PFSK-1 (cell line): ENCODE results near the gene ACIN1.

Experiments
- FOXP2 ChIP-seq: optimal IDR thresholded peaks from 2 replicates; pipeline ENCODE3; 2011; ENCODE audit warnings: borderline replicate concordance, control low read depth, inconsistent platforms; ENCODE audit not compliant: insufficient read depth; ENCODE audit errors: extremely low read length, extremely low read depth
- POLR2AphosphoS5 ChIP-seq: IDR thresholded peaks from 2 replicates; pipeline ENCODE4 v1.6.1; 2012; ENCODE audit warnings: low read depth, mild to moderate bottlenecking, control low read depth, low read length, moderate library complexity
- SIN3A ChIP-seq: IDR thresholded peaks from 2 replicates; pipeline ENCODE4 v1.6.1; 2012; ENCODE audit warnings: mild to moderate bottlenecking, low read length, moderate library complexity, borderline replicate concordance; ENCODE audit not compliant: insufficient read depth
- TAF1 ChIP-seq: IDR thresholded peaks from 2 replicates; pipeline ENCODE4 v1.6.1; 2012; ENCODE audit warnings: low read length, control low read depth, borderline replicate concordance; ENCODE audit not compliant: insufficient read depth
- TF ChIP-seq, protein P1 (sequence below), 2 experiments: IDR thresholded peaks; 2 replicates each; pipeline versions ENCODE4 v1.6.1 to v1.8.0; 2011 to 2012; ENCODE audit warnings: low read depth in 2 of 2, low read length in 2 of 2, control low read depth in 1 of 2, inconsistent platforms in 1 of 2, mild to moderate bottlenecking in 1 of 2, moderate library complexity in 1 of 2; ENCODE audit not compliant: insufficient read depth in 1 of 2

Gene ACIN1

DNA sequence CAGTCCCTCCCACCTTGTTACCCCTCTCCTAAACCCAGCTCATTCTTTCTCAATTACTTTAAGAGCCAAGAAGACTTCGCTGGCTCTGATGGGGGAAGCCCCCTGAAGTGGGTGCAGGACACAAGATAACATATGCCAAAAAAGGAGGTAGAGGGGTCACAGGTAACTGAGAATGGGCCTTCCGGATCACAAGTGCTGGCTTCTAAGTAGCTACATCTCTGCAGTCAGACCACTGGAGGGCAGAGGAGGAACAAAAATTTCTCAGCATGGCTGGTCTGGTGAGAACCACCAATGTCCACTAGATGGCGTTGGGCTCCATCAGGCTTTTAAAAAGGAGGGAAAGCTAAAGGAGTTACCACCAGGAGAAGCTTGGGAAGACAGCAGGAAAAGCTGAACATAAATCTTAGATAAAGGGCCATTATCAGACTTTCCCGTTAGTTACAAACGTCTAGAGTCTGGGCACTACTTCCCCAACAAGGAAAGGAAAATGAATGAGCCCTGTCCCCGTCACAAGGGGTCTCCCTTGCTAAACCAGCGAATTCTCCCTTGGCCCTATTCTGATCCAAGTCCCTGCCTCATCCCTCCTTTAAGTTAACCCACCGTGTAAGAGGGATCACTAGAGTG lies 26.0 kb downstream of the ACIN1 start:
- TF ChIP-seq SIN3A (no peak), TAF1 (no peak), FOXP2 (no peak), POLR2AphosphoS5 (no peak)
- TF ChIP-seq, protein P1, sequence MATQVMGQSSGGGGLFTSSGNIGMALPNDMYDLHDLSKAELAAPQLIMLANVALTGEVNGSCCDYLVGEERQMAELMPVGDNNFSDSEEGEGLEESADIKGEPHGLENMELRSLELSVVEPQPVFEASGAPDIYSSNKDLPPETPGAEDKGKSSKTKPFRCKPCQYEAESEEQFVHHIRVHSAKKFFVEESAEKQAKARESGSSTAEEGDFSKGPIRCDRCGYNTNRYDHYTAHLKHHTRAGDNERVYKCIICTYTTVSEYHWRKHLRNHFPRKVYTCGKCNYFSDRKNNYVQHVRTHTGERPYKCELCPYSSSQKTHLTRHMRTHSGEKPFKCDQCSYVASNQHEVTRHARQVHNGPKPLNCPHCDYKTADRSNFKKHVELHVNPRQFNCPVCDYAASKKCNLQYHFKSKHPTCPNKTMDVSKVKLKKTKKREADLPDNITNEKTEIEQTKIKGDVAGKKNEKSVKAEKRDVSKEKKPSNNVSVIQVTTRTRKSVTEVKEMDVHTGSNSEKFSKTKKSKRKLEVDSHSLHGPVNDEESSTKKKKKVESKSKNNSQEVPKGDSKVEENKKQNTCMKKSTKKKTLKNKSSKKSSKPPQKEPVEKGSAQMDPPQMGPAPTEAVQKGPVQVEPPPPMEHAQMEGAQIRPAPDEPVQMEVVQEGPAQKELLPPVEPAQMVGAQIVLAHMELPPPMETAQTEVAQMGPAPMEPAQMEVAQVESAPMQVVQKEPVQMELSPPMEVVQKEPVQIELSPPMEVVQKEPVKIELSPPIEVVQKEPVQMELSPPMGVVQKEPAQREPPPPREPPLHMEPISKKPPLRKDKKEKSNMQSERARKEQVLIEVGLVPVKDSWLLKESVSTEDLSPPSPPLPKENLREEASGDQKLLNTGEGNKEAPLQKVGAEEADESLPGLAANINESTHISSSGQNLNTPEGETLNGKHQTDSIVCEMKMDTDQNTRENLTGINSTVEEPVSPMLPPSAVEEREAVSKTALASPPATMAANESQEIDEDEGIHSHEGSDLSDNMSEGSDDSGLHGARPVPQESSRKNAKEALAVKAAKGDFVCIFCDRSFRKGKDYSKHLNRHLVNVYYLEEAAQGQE (IDR thresholded peaks at IDR 0.05; ENCODE audit: insufficient read depth in 1 of 2, low read depth in 2 of 2, low read length in 2 of 2) = no peak

DNA sequence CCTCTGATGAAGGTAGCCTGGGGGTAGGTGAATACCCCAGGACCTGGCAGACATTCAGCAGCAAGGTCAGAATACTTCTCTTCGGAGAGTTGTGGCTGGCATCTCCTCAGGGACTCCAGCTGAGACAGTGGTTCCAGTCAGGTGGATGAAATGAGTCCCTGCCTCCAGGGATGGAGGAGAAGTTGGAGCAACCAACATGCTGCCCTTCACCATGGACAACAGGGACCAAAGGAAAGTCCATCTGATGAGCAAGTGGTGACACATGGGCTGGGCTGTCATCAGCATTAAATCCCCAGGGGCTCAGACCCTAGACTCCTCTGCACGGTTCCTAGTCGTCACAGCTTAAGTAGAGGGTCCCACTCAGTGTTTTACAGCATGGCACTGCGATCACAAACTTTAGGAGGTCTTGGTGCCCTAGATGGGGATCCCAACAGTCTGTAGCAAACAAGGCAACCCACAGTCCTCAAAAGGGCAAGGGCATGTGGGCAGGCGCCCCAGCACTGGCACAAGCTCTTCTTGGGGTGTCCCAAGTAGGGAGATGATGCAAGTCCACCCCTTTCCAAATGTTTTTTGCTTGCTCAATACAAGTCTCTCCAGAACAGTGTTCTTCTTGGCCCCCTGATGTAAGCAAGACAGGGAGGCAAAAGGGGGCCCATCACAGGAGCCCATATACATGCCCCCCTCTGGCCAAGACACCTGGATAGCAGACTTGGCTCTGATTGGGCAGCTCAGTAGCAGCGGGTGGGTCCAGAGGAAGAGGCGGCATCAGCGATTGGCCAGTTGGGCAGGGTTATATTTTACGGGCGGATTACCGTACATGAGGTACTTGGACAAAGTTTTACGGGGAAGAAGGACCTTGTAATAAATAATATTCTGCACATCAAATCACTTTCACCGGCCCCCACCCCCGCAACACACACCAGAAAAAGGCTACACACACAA lies 26.8 kb downstream of the ACIN1 start:
- TF ChIP-seq FOXP2 (no peak), SIN3A (no peak), TAF1 (no peak), POLR2AphosphoS5 (no peak)
- TF ChIP-seq, protein P1 (IDR thresholded peaks at IDR 0.05; ENCODE audit: insufficient read depth in 1 of 2, low read depth in 2 of 2, low read length in 2 of 2) = no peak

DNA sequence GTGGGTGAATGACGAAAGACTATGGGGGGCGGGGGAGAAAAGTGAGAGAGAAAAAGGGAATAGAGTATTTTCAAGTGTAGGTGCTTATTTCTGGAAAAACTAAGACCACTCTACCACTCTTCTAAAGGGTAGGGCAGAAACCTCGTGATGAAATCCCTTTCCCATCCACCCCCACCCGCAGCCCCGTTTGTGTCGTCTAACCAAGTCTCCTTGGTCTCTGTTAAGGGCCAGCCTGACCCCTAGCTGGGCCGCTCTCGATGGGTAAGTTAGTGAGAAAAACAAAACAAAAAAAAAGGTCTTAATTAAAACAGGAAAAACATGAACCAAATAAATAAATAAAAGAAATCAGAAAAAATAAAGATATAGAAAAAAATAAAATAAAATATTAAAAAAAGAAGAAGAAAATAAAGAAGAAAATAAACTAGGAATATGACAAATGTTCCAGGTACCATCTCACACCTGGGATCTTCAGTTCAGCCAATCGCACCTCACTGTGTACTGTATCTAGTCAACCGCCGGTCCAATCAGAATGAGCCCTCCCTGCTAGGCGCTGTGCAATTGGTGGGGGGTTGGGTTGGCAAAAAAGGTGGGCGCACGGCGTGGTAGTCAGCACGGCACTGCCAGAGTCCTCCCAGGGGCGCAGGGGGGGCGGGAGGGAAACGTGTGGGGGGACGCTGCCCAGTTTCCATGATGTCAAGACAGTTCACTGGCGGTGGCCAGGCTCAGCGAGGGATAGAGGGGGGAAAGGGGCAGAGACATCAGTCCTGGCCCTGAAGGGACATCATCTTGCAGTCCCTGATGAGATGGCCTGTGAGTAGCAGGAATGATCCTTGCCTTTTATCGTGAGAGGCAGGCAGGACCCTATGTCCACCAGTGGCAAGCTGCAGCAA lies 27.8 kb downstream of the ACIN1 start:
- TF ChIP-seq FOXP2 (no peak), TAF1 (no peak), SIN3A (no peak), POLR2AphosphoS5 (no peak)
- TF ChIP-seq, protein P1 (IDR thresholded peaks at IDR 0.05; ENCODE audit: insufficient read depth in 1 of 2, low read depth in 2 of 2, low read length in 2 of 2) = no peak

DNA sequence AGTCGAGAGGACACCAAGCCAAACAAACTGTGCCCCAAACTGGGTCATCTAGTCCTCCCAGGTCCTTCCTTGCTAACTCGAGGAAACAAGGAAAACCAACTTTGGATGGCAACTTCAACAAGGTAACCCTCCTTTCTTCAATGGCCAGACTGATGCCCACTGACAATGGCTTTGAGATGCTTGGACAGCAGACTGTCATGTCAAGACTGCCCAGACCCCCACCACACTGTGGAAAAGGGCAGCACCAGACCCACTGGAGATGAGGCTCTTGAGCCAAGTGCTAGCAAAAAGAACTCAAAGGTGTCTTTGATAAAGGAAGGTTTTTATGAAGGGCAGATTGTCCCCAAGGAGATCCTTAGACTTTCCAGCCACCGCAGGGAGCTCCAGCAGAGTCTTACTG lies 28.6 kb downstream of the ACIN1 start:
- TF ChIP-seq TAF1 (no peak), FOXP2 (no peak), POLR2AphosphoS5 (no peak), SIN3A (no peak)
- TF ChIP-seq, protein P1 (IDR thresholded peaks at IDR 0.05; ENCODE audit: insufficient read depth in 1 of 2, low read depth in 2 of 2, low read length in 2 of 2) = no peak
